Measurements from ENCODE around the gene POLD1. TPM values are rescaled to one million over a fixed set of nuclear protein-coding genes. Genes with fewer than 3 reads are reported as not detected.
"Not testable (repeated sequence)": the region's sequence is repeated elsewhere in the genome, so short reads cannot be mapped to it uniquely, and the experiment has no call there.

The POLD1 gene
- total RNA-seq, 2 donors from 2014 or later = 106 to 127 TPM

- no peak for TF ChIP-seq CTCF (conservative IDR thresholded peaks at IDR 0.05)
- Mint-ChIP-seq H3K4me3 (peak overlapping the region; percentile 90), H3K4me1 (peaks cover 15% of the 10 kb centered on the region), H3K27ac (peak overlapping the region; percentile 98), H3K36me3 (ENCODE audit: low read depth) (peaks cover 34% of the 10 kb centered on the region), H3K9me3 (no peaks in the 10 kb centered on the region), H3K27me3 (ENCODE audit: insufficient read depth) (no peaks in the 10 kb centered on the region)
- Histone ChIP-seq H3K9ac (ENCODE audit: extremely low read depth, low read length, poor library complexity, severe bottlenecking) (peak overlapping the region; percentile 74), H3K36me3 (ENCODE audit: control insufficient read depth, insufficient read depth, low read length) (peaks cover 28% of the 10 kb centered on the region), H3K27me3 (ENCODE audit: control insufficient read depth, insufficient read depth, low read length, poor library complexity, severe bottlenecking) (no peaks in the 10 kb centered on the region), H3K4me3 (ENCODE audit: low read length) (peak overlapping the region; percentile 97), H3K4me1 (ENCODE audit: control insufficient read depth, insufficient read depth, low read length) (no peaks in the 10 kb centered on the region), H3K27ac (ENCODE audit: low read depth, low read length) (peak overlapping the region; percentile 82), H3K9me3 (ENCODE audit: control insufficient read depth, low read length) (no peaks in the 10 kb centered on the region)
- 12 to 22% methylated on average over 20 to 26 of the region's 26 CpGs for WGBS, 2 experiments (ENCODE audit: insufficient coverage in 1 of 2, insufficient read length in 1 of 2)
- DNase-seq = no peak
These were observed 763 bp downstream of the POLD1 start for GRCh38 chr19:50384685-50385535.

GRCh38 chr19:50387176-50387867 is 3.2 kb downstream of the POLD1 start:
- Histone ChIP-seq H3K36me3 (ENCODE audit: control insufficient read depth, insufficient read depth, low read length) (peaks cover 29% of the 10 kb centered on the region), H3K27ac (ENCODE audit: low read depth, low read length) (no peak overlapping the region), H3K4me3 (ENCODE audit: low read length) (no peak overlapping the region), H3K4me1 (ENCODE audit: control insufficient read depth, insufficient read depth, low read length) (no peaks in the 10 kb centered on the region), H3K27me3 (ENCODE audit: control insufficient read depth, insufficient read depth, low read length, poor library complexity, severe bottlenecking) (no peaks in the 10 kb centered on the region), H3K9ac (ENCODE audit: extremely low read depth, low read length, poor library complexity, severe bottlenecking) (no peak overlapping the region), H3K9me3 (ENCODE audit: control insufficient read depth, low read length) (peaks cover 7% of the 10 kb centered on the region)
- TF ChIP-seq CTCF (conservative IDR thresholded peaks at IDR 0.05) = no peak
- H3K4me3 Mint-ChIP-seq = no peak overlapping the region
- WGBS, 2 experiments (ENCODE audit: insufficient coverage in 1 of 2, insufficient read length in 1 of 2) = 94% methylated on average over 11 to 21 of the region's 21 CpGs
- H3K27me3 Mint-ChIP-seq (ENCODE audit: insufficient read depth) = no peaks in the 10 kb centered on the region
- peaks cover 40% of the 10 kb centered on the region for H3K36me3 Mint-ChIP-seq (ENCODE audit: low read depth)
- peaks cover 15% of the 10 kb centered on the region for H3K4me1 Mint-ChIP-seq
- peaks cover 19% of the 10 kb centered on the region for H3K9me3 Mint-ChIP-seq
- no peak overlapping the region for H3K27ac Mint-ChIP-seq
- no peak for DNase-seq

GRCh38 chr19:50387868-50388245 is 3.7 kb downstream of the POLD1 start:
- Histone ChIP-seq H3K9ac (ENCODE audit: extremely low read depth, low read length, poor library complexity, severe bottlenecking) (no peak overlapping the region), H3K36me3 (ENCODE audit: control insufficient read depth, insufficient read depth, low read length) (peaks cover 34% of the 10 kb centered on the region), H3K4me3 (ENCODE audit: low read length) (no peak overlapping the region), H3K9me3 (ENCODE audit: control insufficient read depth, low read length) (peaks cover 12% of the 10 kb centered on the region), H3K27me3 (ENCODE audit: control insufficient read depth, insufficient read depth, low read length, poor library complexity, severe bottlenecking) (no peaks in the 10 kb centered on the region), H3K27ac (ENCODE audit: low read depth, low read length) (no peak overlapping the region), H3K4me1 (ENCODE audit: control insufficient read depth, insufficient read depth, low read length) (no peaks in the 10 kb centered on the region)
- Mint-ChIP-seq H3K27ac (no peak overlapping the region), H3K36me3 (ENCODE audit: low read depth) (peaks cover 45% of the 10 kb centered on the region), H3K27me3 (ENCODE audit: insufficient read depth) (no peaks in the 10 kb centered on the region), H3K4me1 (peaks cover 15% of the 10 kb centered on the region), H3K4me3 (no peak overlapping the region), H3K9me3 (peaks cover 25% of the 10 kb centered on the region)
- no peak for TF ChIP-seq CTCF (conservative IDR thresholded peaks at IDR 0.05)
- no peak for DNase-seq
- 93 to 100% methylated on average over 8 of the region's 8 CpGs for WGBS, 2 experiments (ENCODE audit: insufficient coverage in 1 of 2, insufficient read length in 1 of 2)

- DNase-seq = not testable (repeated sequence)
These were observed 6.1 kb downstream of the POLD1 start for GRCh38 chr19:50390295-50390694.

GRCh38 chr19:50390952-50391351 is 6.8 kb downstream of the POLD1 start:
- Mint-ChIP-seq H3K36me3 (ENCODE audit: low read depth) (peaks cover 62% of the 10 kb centered on the region), H3K9me3 (peaks cover 32% of the 10 kb centered on the region)
- H3K27ac ChIP-seq (ENCODE audit: low read depth, low read length); DNase-seq; H3K27me3 ChIP-seq (ENCODE audit: control insufficient read depth, insufficient read depth, low read length, poor library complexity, severe bottlenecking); H3K4me1 ChIP-seq (ENCODE audit: control insufficient read depth, insufficient read depth, low read length); H3K4me3 Mint-ChIP-seq; H3K4me3 ChIP-seq (ENCODE audit: low read length); H3K27ac Mint-ChIP-seq; H3K9ac ChIP-seq (ENCODE audit: extremely low read depth, low read length, poor library complexity, severe bottlenecking); H3K27me3 Mint-ChIP-seq (ENCODE audit: insufficient read depth); H3K4me1 Mint-ChIP-seq: not testable (repeated sequence)
- 96 to 98% methylated on average over 8 to 19 of the region's 23 CpGs for WGBS, 2 experiments (ENCODE audit: insufficient coverage in 1 of 2, insufficient read length in 1 of 2)
- peaks cover 15% of the 10 kb centered on the region for H3K9me3 ChIP-seq (ENCODE audit: control insufficient read depth, low read length)
- peaks cover 46% of the 10 kb centered on the region for H3K36me3 ChIP-seq (ENCODE audit: control insufficient read depth, insufficient read depth, low read length)

More at GRCh38 chr19:50390295-50390694, 6.1 kb downstream of the POLD1 start:
- H3K27ac Mint-ChIP-seq; H3K4me1 Mint-ChIP-seq; H3K4me1 ChIP-seq (ENCODE audit: control insufficient read depth, insufficient read depth, low read length); H3K9ac ChIP-seq (ENCODE audit: extremely low read depth, low read length, poor library complexity, severe bottlenecking); H3K4me3 ChIP-seq (ENCODE audit: low read length); H3K27ac ChIP-seq (ENCODE audit: low read depth, low read length); H3K27me3 Mint-ChIP-seq (ENCODE audit: insufficient read depth); H3K27me3 ChIP-seq (ENCODE audit: control insufficient read depth, insufficient read depth, low read length, poor library complexity, severe bottlenecking); H3K4me3 Mint-ChIP-seq: not testable (repeated sequence)
- Mint-ChIP-seq H3K9me3 (peaks cover 32% of the 10 kb centered on the region), H3K36me3 (ENCODE audit: low read depth) (peaks cover 60% of the 10 kb centered on the region)
- WGBS, 2 experiments (ENCODE audit: insufficient coverage in 1 of 2, insufficient read length in 1 of 2) = 93% methylated on average over 3 of the region's 3 CpGs; no CpG with 5 or more reads in 1 of the 2 experiments
- Histone ChIP-seq H3K36me3 (ENCODE audit: control insufficient read depth, insufficient read depth, low read length) (peaks cover 46% of the 10 kb centered on the region), H3K9me3 (ENCODE audit: control insufficient read depth, low read length) (peaks cover 15% of the 10 kb centered on the region)
